ENCODE measurements around the gene ARHGAP6. TPM values are rescaled to one million over a fixed set of nuclear protein-coding genes. Genes with fewer than 3 reads are reported as not detected.

Gene ARHGAP6
- total and polyA plus RNA-seq, 9 donors: 14.1 to 32.9 (median 20.3) TPM

GRCh38 chrX:11097933-11098332 is 567.8 kb downstream of the ARHGAP6 start:
- H3K27ac ChIP-seq: no peak overlapping the region
- no peaks in the 10 kb centered on the region for H3K9me3 ChIP-seq
- intact Hi-C loops (cut with DNase I): no loop called here
- no peaks in the 10 kb centered on the region for H3K4me1 ChIP-seq (ENCODE audit: insufficient read depth)
- H3K4me3 ChIP-seq: no peak overlapping the region
- no peaks in the 10 kb centered on the region for H3K36me3 ChIP-seq
- no peaks in the 10 kb centered on the region for H3K27me3 ChIP-seq
- DNase-seq: no peak
- TF ChIP-seq POLR2A (IDR thresholded peaks at IDR 0.05) (no peak), CTCF (IDR thresholded peaks at IDR 0.05) (no peak), EP300 (IDR thresholded peaks at IDR 0.05) (no peak)

GRCh38 chrX:11089802-11090201 is 575.9 kb downstream of the ARHGAP6 start:
- intact Hi-C loops (cut with DNase I): loop anchor here in 1 of 4 donors (10.0 kb wide), 1 partner anchor 205 kb away; no protein-coding TSS in a partner anchor
- Histone ChIP-seq H3K9me3 (no peaks in the 10 kb centered on the region), H3K36me3 (no peaks in the 10 kb centered on the region), H3K27me3 (peaks cover 3% of the 10 kb centered on the region), H3K27ac (no peak overlapping the region), H3K4me3 (no peak overlapping the region), H3K4me1 (ENCODE audit: insufficient read depth) (no peaks in the 10 kb centered on the region)
- 87 to 92% (median 89%) methylated on average over 1 of the region's 1 CpG for WGBS, 3 donors
- DNase-seq: no peak
- TF ChIP-seq POLR2A (IDR thresholded peaks at IDR 0.05) (no peak), CTCF (IDR thresholded peaks at IDR 0.05) (no peak), EP300 (IDR thresholded peaks at IDR 0.05) (no peak)

Small RNA genes lying within 50 kb of the gene (microRNA-seq; reads per million reads assigned to microRNA genes)
- gene MIR548AX: 1.4 to 8.0 (median 2.3) reads per million in 3 donors

Small RNA genes lying within 50 kb of the gene (small RNA-seq; reads per million reads assigned to genes)
- gene MIR548AX (not detected), gene RF00019 (not detected), gene RF02271 (not detected)

Other genes with a start within 250 kb of the ARHGAP6 start
- 10 to 100 TPM; 13.4 to 19.3 (median 16.2) TPM for gene MSL3, start 92.3 kb upstream of the ARHGAP6 start, total RNA-seq
- gene MSL3, start 92.3 kb upstream of the ARHGAP6 start, polyA plus RNA-seq: 10 to 100 TPM; 12.3 to 33.5 TPM

Measured in ovary (tissue), 9 donors.